ENCODE data around the gene NTF4.
A peak's percentile ranks its signal among the peaks of the same experiment; 100 is the strongest.
"Not testable (repeated sequence)": the region's sequence is repeated elsewhere in the genome, so short reads cannot be mapped to it uniquely, and the experiment has no call there.

The NTF4 gene

GRCh38 chr19:49086296-49086695 lies 21.7 kb upstream of the NTF4 start:
- DNase-seq = no peak

GRCh38 chr19:49085868-49086232 lies 21.2 kb upstream of the NTF4 start:
- no peak for DNase-seq

- peak; percentile 99 for DNase-seq
These were observed 20.6 kb upstream of the NTF4 start, which contains the start of gene SNRNP70 for GRCh38 chr19:49085020-49085867. Gene SNRNP70 (plus strand): TSS chr19:49085451. CDS start chr19:49086415, 964 bp downstream.

GRCh38 chr19:49084206-49085019 lies 19.8 kb upstream of the NTF4 start:
- DNase-seq = no peak

- no peak for DNase-seq
These were observed 16.7 kb upstream of the NTF4 start for GRCh38 chr19:49081273-49081672.

GRCh38 chr19:49080392-49080791 lies 15.8 kb upstream of the NTF4 start:
- DNase-seq = no peak

- not testable (repeated sequence) for DNase-seq
These were observed 10.3 kb upstream of the NTF4 start for GRCh38 chr19:49074869-49075268.

GRCh38 chr19:49073514-49074378 lies 9.1 kb upstream of the NTF4 start:
- DNase-seq = no peak

GRCh38 chr19:49071860-49072547 lies 7.4 kb upstream of the NTF4 start:
- no peak for DNase-seq

GRCh38 chr19:49070416-49070815 lies 5.8 kb upstream of the NTF4 start:
- no peak for DNase-seq

GRCh38 chr19:49069026-49069425 lies 4.4 kb upstream of the NTF4 start:
- DNase-seq = no peak

- DNase-seq = no peak
These were observed 2.9 kb upstream of the NTF4 start for GRCh38 chr19:49067554-49067953.

- DNase-seq = no peak
These were observed 1.4 kb upstream of the NTF4 start for GRCh38 chr19:49065905-49066512.

GRCh38 chr19:49064029-49064629 lies 489 bp downstream of the NTF4 start:
- DNase-seq = no peak

GRCh38 chr19:49061445-49061844 lies 3.2 kb downstream of the NTF4 start:
- DNase-seq = no peak

- DNase-seq = no peak
These were observed 3.6 kb downstream of the NTF4 start for GRCh38 chr19:49061000-49061399.

- DNase-seq = no peak
These were observed 5.6 kb downstream of the NTF4 start for GRCh38 chr19:49059053-49059452.

GRCh38 chr19:49058562-49058961 lies 6.1 kb downstream of the NTF4 start:
- DNase-seq = no peak

- peak; percentile 72 for DNase-seq
These were observed 6.9 kb downstream of the NTF4 start, which contains the start of gene CGB7 for GRCh38 chr19:49057636-49058234. Gene CGB7 (minus strand): TSS chr19:49057749. CDS start chr19:49055375, 2,374 bp downstream.

- not testable (repeated sequence) for DNase-seq
These were observed 7.6 kb downstream of the NTF4 start for GRCh38 chr19:49056902-49057596.

Measured in activated CD8-positive, alpha-beta memory T cell treated with anti-CD3 and anti-CD28 coated beads for 24 hours (primary cell).